Breast epithelium (tissue), 4 donors: ENCODE data around the gene MBD3L5. TPM values are rescaled to one million over a fixed set of nuclear protein-coding genes. Genes with fewer than 3 reads are reported as not detected.
"Not testable (repeated sequence)": the region's sequence is repeated elsewhere in the genome, so short reads cannot be mapped to it uniquely, and the experiment has no call there.

Source experiments
- DNase-seq, 2 donors: peaks; one replicate each; pipeline ENCODE4 v3.0.0-alpha.2; 2019; ENCODE audit warnings: low spot score in 2 of 2
- H3K27ac ChIP-seq, 2 donors: fragments of 200-600 bp; sonication (generic) in 1 of 2; one replicate each; pipeline ENCODE4 v1.5.1; 2016 to 2019; ENCODE audit warnings: mild to moderate bottlenecking in 1 of 2
- H3K27me3 ChIP-seq, 2 donors: fragments of 200-600 bp; sonication (generic) in 1 of 2; one replicate each; pipeline versions ENCODE4 v1.5.1 to v1.6.0; 2017 to 2019; ENCODE audit warnings: control low read depth in 1 of 2, mild to moderate bottlenecking in 1 of 2
- H3K36me3 ChIP-seq: fragments of 200-600 bp; one replicate; pipeline ENCODE4 v1.5.1; 2019
- H3K4me1 ChIP-seq, 2 donors: fragments of 200-600 bp; sonication (generic); one replicate each; pipeline ENCODE4 v1.5.1; 2016 to 2019; ENCODE audit warnings: control low read depth in 1 of 2
- H3K4me3 ChIP-seq, 3 donors: fragments of 200-600 bp; sonication (generic); 1 replicate in 2 of 3; 2 replicates in 1 of 3; pipeline ENCODE4 v1.5.1; 2016 to 2019; ENCODE audit warnings: mild to moderate bottlenecking in 3 of 3, moderate library complexity in 2 of 3
- H3K9me3 ChIP-seq, 2 donors: fragments of 200-600 bp; sonication (generic) in 1 of 2; one replicate each; pipeline ENCODE4 v1.5.1; 2016 to 2019; ENCODE audit warnings: control low read depth in 1 of 2
- POLR2A ChIP-seq: fragments of 450-650 bp; IDR thresholded peaks from one replicate; pipeline ENCODE4 v1.6.1; 2016; ENCODE audit warnings: antibody characterized with exemption, mild to moderate bottlenecking, moderate library complexity
- POLR2AphosphoS5 ChIP-seq, 3 donors: sonication (generic); formaldehyde crosslinking; IDR thresholded peaks; one replicate each; pipeline ENCODE4 v1.6.1; 2017; ENCODE audit warnings: antibody characterized with exemption in 3 of 3
- intact Hi-C: fragments of 100-400 bp; cut with DNase I; formaldehyde crosslinking; loops from one replicate; pipeline ENCODE4 v1.15.1; 2023; ENCODE audit warnings: low total_unique reads
- total RNA-seq, 3 donors: library from RNA; depleted of rRNA; stranded (reverse); fragments of >200 nt; gene quantifications; one replicate each; pipeline ENCODE4 v1.1.0, GENCODE V29; 2016
- TF ChIP-seq, protein P1 (sequence below), 3 donors: fragments of 450-650 bp; IDR thresholded peaks; one replicate each; pipeline ENCODE4 v1.5.1; 2016 to 2017; ENCODE audit warnings: antibody characterized with exemption in 3 of 3, mild to moderate bottlenecking in 3 of 3, moderate library complexity in 3 of 3

Gene MBD3L5
- total RNA-seq, 3 donors from 2014 or later: not detected

DNA sequence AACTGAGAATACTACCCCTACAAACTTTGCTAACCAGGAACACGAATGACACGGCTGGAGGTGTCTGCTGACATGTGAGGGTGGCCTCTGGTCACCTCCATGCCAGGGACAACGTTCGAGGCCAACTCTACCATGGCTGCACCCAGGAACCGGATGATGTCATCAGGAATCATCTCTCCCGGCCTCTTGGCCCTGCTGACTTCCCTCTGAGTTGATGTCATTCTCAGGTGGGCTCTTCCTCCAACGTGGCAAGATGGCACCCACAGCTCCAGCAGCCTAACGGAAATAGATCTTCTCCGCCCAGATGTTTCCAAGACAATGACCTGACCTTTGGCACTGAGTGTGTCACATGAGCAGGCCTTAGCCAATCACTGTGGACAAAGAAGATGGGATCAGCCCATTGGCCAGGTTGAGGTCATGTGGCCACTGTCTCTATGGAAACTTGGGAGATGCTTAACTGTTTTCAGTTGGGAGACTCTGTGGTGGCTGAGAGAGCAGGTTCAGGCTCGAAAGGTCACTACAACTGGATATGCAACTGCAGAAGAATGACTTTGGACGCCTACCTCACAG is 24.2 kb upstream of the MBD3L5 start:
- Histone ChIP-seq H3K4me1 (no peaks in the 10 kb centered on the region), H3K9me3 (no peaks in the 10 kb centered on the region), H3K27me3 (peaks cover 0 to 7% of the 10 kb centered on the region in 2 donors), H3K4me3 (no peak overlapping the region), H3K27ac (no peak overlapping the region), H3K36me3 (no peaks in the 10 kb centered on the region)
- DNase-seq: no peak
- intact Hi-C loops: no loop called here
- TF ChIP-seq POLR2AphosphoS5 (IDR thresholded peaks at IDR 0.05): no peak
- TF ChIP-seq, protein P1, sequence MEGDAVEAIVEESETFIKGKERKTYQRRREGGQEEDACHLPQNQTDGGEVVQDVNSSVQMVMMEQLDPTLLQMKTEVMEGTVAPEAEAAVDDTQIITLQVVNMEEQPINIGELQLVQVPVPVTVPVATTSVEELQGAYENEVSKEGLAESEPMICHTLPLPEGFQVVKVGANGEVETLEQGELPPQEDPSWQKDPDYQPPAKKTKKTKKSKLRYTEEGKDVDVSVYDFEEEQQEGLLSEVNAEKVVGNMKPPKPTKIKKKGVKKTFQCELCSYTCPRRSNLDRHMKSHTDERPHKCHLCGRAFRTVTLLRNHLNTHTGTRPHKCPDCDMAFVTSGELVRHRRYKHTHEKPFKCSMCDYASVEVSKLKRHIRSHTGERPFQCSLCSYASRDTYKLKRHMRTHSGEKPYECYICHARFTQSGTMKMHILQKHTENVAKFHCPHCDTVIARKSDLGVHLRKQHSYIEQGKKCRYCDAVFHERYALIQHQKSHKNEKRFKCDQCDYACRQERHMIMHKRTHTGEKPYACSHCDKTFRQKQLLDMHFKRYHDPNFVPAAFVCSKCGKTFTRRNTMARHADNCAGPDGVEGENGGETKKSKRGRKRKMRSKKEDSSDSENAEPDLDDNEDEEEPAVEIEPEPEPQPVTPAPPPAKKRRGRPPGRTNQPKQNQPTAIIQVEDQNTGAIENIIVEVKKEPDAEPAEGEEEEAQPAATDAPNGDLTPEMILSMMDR (IDR thresholded peaks at IDR 0.05): no peak
- TF ChIP-seq POLR2A: no peak

DNA sequence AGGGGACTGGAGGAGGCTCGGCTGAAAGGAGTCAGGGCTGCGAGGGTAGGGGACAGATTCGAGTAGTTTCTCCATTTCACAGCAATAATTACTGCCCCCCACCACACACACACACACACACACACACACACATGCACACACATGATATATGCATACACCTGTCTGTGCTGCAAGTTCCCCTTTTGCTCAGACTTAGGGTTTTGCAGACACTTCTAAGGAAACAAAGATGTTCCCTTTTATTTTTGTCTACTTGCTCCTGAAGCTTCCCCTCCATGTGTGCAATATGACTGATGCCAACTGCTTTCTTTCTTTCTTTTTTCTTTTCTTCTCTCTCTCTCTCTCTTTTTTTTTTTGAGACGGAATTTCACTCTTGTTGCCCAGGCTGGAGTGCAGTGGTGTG is 22.5 kb upstream of the MBD3L5 start:
- no peaks in the 10 kb centered on the region for H3K36me3 ChIP-seq
- no peak for DNase-seq
- intact Hi-C loops: no loop called here
- no peak overlapping the region for H3K4me3 ChIP-seq
- no peaks in the 10 kb centered on the region for H3K4me1 ChIP-seq
- H3K9me3 ChIP-seq: no peaks in the 10 kb centered on the region
- H3K27me3 ChIP-seq: no peaks in the 10 kb centered on the region
- no peak overlapping the region for H3K27ac ChIP-seq
- TF ChIP-seq POLR2AphosphoS5 (IDR thresholded peaks at IDR 0.05) (no peak), POLR2A (no peak)

DNA sequence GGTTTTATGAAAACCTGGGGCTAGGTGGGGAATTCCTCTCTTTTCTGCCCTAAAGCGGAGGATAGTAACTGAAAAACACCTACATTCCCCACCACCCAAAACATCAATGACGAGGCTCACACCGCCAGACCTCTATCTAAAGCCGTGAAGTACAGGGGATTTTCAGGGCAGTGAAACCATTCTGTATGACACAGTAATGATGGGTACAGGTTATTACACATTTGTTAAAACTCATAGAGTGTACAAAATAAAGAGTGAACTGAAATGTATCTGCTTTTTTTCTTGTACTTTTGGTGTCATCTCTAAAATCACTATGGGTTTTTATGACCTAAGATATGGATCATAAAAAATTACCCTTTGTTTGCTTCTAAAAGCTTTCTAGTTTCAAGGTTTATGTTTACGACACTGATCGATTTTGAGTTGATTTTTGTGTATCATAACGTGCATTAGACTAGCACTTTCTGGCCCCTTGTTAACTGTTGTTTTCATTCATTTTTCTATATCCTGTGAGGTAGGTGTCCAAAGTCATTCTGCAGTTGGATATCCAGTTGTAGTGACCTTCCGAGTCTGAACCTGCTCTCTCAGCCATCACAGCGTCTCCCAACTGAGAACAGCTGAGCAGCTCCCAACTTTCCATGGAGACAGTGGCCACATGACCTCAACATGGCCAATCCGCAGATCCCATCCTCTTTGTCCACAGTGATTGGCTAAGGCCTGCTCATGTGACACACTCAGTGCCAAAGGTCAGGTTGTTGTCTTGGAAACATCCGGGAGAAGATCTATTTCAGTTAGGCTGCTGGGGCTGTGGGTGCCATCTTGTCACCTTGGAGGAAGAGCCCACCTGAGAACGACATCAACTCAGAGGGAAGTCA is 19.4 kb upstream of the MBD3L5 start:
- TF ChIP-seq POLR2A (no peak), POLR2AphosphoS5 (IDR thresholded peaks at IDR 0.05) (no peak)
- TF ChIP-seq, protein P1 (IDR thresholded peaks at IDR 0.05): no peak
- intact Hi-C loops: no loop called here
- Histone ChIP-seq H3K4me3 (no peak overlapping the region), H3K36me3 (no peaks in the 10 kb centered on the region), H3K9me3 (no peaks in the 10 kb centered on the region), H3K27me3 (no peaks in the 10 kb centered on the region), H3K27ac (no peak overlapping the region), H3K4me1 (no peaks in the 10 kb centered on the region)
- no peak for DNase-seq

DNA sequence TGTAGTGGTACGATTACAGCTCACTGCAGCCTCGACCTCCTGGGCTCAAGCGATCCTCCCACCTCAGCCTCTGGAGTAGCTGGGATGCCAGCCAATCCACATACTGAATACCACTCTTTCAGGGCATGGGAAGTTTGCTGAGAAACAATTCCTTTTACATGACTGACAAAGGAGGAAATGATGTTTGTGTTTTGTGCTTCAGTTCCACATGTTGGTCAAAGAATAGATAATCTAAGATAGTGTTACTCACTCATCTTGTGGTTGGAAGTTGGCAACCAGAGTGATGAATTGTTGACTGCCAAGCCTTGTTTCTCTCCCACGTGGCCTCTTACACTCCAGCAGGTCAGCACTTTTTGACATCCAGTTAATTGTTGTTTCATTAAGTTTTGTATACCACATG is 16.7 kb upstream of the MBD3L5 start:
- H3K9me3 ChIP-seq: no peaks in the 10 kb centered on the region
- TF ChIP-seq POLR2AphosphoS5 (IDR thresholded peaks at IDR 0.05) (no peak), POLR2A (no peak)
- TF ChIP-seq, protein P1 (IDR thresholded peaks at IDR 0.05): no peak
- no peaks in the 10 kb centered on the region for H3K4me1 ChIP-seq

DNA sequence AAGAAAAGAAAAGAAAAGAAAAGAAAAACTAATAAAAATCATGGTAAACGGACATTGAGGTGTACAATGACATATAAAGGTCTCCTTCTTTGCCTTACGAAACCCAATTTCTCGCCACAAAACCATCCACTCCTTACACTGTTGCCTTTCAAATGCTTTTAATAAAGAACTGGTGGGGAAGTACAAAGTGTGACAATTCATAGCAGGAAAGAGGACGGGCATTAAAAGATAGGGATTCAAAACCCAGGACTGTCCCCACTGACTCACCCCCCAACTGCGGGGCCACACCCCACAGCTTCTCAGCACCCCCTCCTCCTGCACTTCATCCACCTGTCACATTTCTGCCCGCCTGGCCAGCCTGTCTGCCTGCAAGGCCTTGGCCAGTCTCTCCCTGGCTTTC is 11.6 kb upstream of the MBD3L5 start:
- peaks cover 0 to 4% of the 10 kb centered on the region in 2 donors for H3K27me3 ChIP-seq
- no peaks in the 10 kb centered on the region for H3K36me3 ChIP-seq
- no peak overlapping the region for H3K4me3 ChIP-seq
- intact Hi-C loops: no loop called here
- H3K4me1 ChIP-seq: no peaks in the 10 kb centered on the region
- no peak overlapping the region for H3K27ac ChIP-seq
- DNase-seq: no peak
- TF ChIP-seq, protein P1 (IDR thresholded peaks at IDR 0.05): no peak
- TF ChIP-seq POLR2A: no peak
- TF ChIP-seq POLR2AphosphoS5 (IDR thresholded peaks at IDR 0.05): no peak
- H3K9me3 ChIP-seq: no peaks in the 10 kb centered on the region

More for the DNA sequence above, 16.7 kb upstream of the MBD3L5 start:
- no peak overlapping the region for H3K4me3 ChIP-seq
- intact Hi-C loops: no loop called here
- H3K36me3 ChIP-seq: no peaks in the 10 kb centered on the region
- H3K27me3 ChIP-seq: peaks cover 0 to 4% of the 10 kb centered on the region in 2 donors
- no peak for DNase-seq
- H3K27ac ChIP-seq: no peak overlapping the region

- H3K27me3 ChIP-seq, H3K4me3 ChIP-seq, intact Hi-C loops, H3K27ac ChIP-seq, DNase-seq, H3K9me3 ChIP-seq, H3K36me3 ChIP-seq, H3K4me1 ChIP-seq: not testable (repeated sequence)
Measured at GRCh38 chr19:7021331-7021730, 9.0 kb upstream of the MBD3L5 start, which contains the start of gene MBD3L2B. Gene MBD3L2B, minus strand, starts transcription at chr19:7021431. Its CDS starts 34 bp downstream, at chr19:7021397.

GRCh38 chr19:7028790-7029189 is 1.6 kb upstream of the MBD3L5 start:
- DNase-seq, H3K36me3 ChIP-seq, intact Hi-C loops, H3K4me3 ChIP-seq, H3K27me3 ChIP-seq, H3K9me3 ChIP-seq, H3K27ac ChIP-seq, H3K4me1 ChIP-seq: not testable (repeated sequence)

DNA sequence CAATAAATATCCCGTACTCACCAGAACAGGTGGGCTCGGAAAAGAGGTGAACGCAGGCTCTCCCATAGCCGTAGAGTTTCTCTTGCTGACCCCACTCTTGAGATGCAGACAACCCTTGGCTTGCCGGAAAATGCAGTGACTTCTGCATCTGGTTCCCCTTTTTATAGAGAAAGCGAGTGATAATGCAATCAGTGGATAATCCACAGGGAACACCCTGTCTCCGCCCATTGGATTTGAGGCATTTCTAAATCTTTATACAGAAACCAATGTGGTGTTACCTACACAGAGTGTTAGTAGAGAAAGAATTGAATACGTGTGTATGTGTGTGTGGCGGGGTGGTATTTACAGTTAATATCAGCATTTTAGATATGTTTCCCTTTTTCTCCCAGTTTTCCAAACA is 9.7 kb downstream of the MBD3L5 start, which contains the start of gene MBD3L4:
TSS of gene MBD3L4 (minus strand) at position 101 of the 400 bp plus-strand sequence. CDS start at position 66, 35 bp downstream.
- not testable (repeated sequence) for DNase-seq

GRCh38 chr19:7041563-7041962 is 11.2 kb downstream of the MBD3L5 start:
- H3K9me3 ChIP-seq, intact Hi-C loops, H3K27ac ChIP-seq, DNase-seq, H3K27me3 ChIP-seq, H3K4me3 ChIP-seq, H3K4me1 ChIP-seq, H3K36me3 ChIP-seq: not testable (repeated sequence)

More for the DNA sequence above, 9.7 kb downstream of the MBD3L5 start, which contains the start of gene MBD3L4:
- H3K4me1 ChIP-seq, intact Hi-C loops, H3K27ac ChIP-seq, H3K4me3 ChIP-seq, H3K36me3 ChIP-seq, H3K27me3 ChIP-seq, H3K9me3 ChIP-seq: not testable (repeated sequence)
